Ramos (cell line): ENCODE measurements around the gene SLC6A17.

Experiments
- in situ Hi-C: fragments of 300-500 bp; cut with MboI; formaldehyde crosslinking; loops from one replicate; pipeline ENCODE4 v1.14.3; 2022; ENCODE audit warnings: low sequenced_read_pairs; ENCODE audit not compliant: unreplicated experiment

SLC6A17 gene

GRCh38 chr1:110150330-110151174 lies at the start of gene SLC6A17:
Gene SLC6A17, plus strand, starts transcription at chr1:110150494. Its CDS starts 16,436 bp downstream, at chr1:110166930.
- in situ Hi-C loops: no loop called here

GRCh38 chr1:110102081-110102480 lies 48.2 kb upstream of the SLC6A17 start:
- in situ Hi-C loops: no loop called here

- in situ Hi-C loops: no loop called here
Measured at GRCh38 chr1:110106013-110106941, 44.0 kb upstream of the SLC6A17 start.

GRCh38 chr1:110107867-110108469 lies 42.3 kb upstream of the SLC6A17 start:
- in situ Hi-C loops: no loop called here

GRCh38 chr1:110111081-110111480 lies 39.2 kb upstream of the SLC6A17 start:
- in situ Hi-C loops: no loop called here

- in situ Hi-C loops: no loop called here
Measured at GRCh38 chr1:110112143-110112542, 38.2 kb upstream of the SLC6A17 start, which contains the start of gene UBL4B. Gene UBL4B, plus strand, starts transcription at chr1:110112443. Its CDS starts 92 bp downstream, at chr1:110112535.

- in situ Hi-C loops: no loop called here
Measured at GRCh38 chr1:110112656-110113055, 37.6 kb upstream of the SLC6A17 start.

GRCh38 chr1:110113551-110113950 lies 36.7 kb upstream of the SLC6A17 start:
- in situ Hi-C loops: no loop called here

GRCh38 chr1:110114173-110114572 lies 36.1 kb upstream of the SLC6A17 start:
- in situ Hi-C loops: no loop called here

- in situ Hi-C loops: no loop called here
Measured at GRCh38 chr1:110114784-110115183, 35.5 kb upstream of the SLC6A17 start.

- in situ Hi-C loops: no loop called here
Measured at GRCh38 chr1:110118636-110119396, 31.5 kb upstream of the SLC6A17 start.

GRCh38 chr1:110119843-110120242 lies 30.5 kb upstream of the SLC6A17 start:
- in situ Hi-C loops: no loop called here

- in situ Hi-C loops: no loop called here
Measured at GRCh38 chr1:110120960-110121561, 29.2 kb upstream of the SLC6A17 start.

GRCh38 chr1:110123224-110123623 lies 27.1 kb upstream of the SLC6A17 start:
- in situ Hi-C loops: no loop called here

- in situ Hi-C loops: no loop called here
Measured at GRCh38 chr1:110125810-110126209, 24.5 kb upstream of the SLC6A17 start.

- in situ Hi-C loops: no loop called here
Measured at GRCh38 chr1:110130113-110130591, 20.1 kb upstream of the SLC6A17 start.

GRCh38 chr1:110130989-110131388 lies 19.3 kb upstream of the SLC6A17 start:
- in situ Hi-C loops: no loop called here

- in situ Hi-C loops: no loop called here
Measured at GRCh38 chr1:110132682-110133081, 17.6 kb upstream of the SLC6A17 start.

GRCh38 chr1:110133436-110133835 lies 16.9 kb upstream of the SLC6A17 start:
- in situ Hi-C loops: no loop called here
